H9 (cell line): Measurements from ENCODE around the gene ATP6V0B. TPM values are rescaled to one million over a fixed set of nuclear protein-coding genes. Genes with fewer than 3 reads are reported as not detected.

Experiments used
- DNase-seq: peaks from one replicate; pipeline ENCODE4 v3.0.0-alpha.2; 2017
- H2AFZ ChIP-seq: one replicate; pipeline ENCODE4 v1.6.1; 2013; ENCODE audit warnings: mild to moderate bottlenecking, low read length, control low read depth, moderate library complexity
- H2AK5ac ChIP-seq: 2 replicates; pipeline ENCODE4 v1.6.1; 2013; ENCODE audit warnings: low read length, control low read depth, mixed read lengths; ENCODE audit not compliant: insufficient read length
- H2BK120ac ChIP-seq: one replicate; pipeline ENCODE4 v1.6.1; 2013; ENCODE audit warnings: low read depth, mild to moderate bottlenecking, low read length, control low read depth, inconsistent platforms; ENCODE audit not compliant: poor library complexity, severe bottlenecking
- H2BK12ac ChIP-seq: 2 replicates; pipeline ENCODE4 v1.6.1; 2013; ENCODE audit warnings: low read length, control low read depth, mixed read lengths, low read depth; ENCODE audit not compliant: insufficient read length
- H2BK15ac ChIP-seq: 2 replicates; pipeline ENCODE4 v1.6.1; 2013; ENCODE audit warnings: low read depth, low read length, control low read depth
- H2BK20ac ChIP-seq: one replicate; pipeline ENCODE4 v1.6.1; 2013; ENCODE audit warnings: low read depth, mild to moderate bottlenecking, low read length, control low read depth, inconsistent platforms; ENCODE audit not compliant: poor library complexity, severe bottlenecking
- H2BK5ac ChIP-seq: 2 replicates; pipeline ENCODE4 v1.6.1; 2013; ENCODE audit warnings: low read length, control low read depth, mixed read lengths; ENCODE audit not compliant: insufficient read length
- H3K14ac ChIP-seq: 2 replicates; pipeline ENCODE4 v1.6.1; 2013; ENCODE audit warnings: low read length, control low read depth; ENCODE audit not compliant: insufficient read depth
- H3K18ac ChIP-seq: 2 replicates; pipeline ENCODE4 v1.6.1; 2013; ENCODE audit warnings: low read depth, mild to moderate bottlenecking, mixed read lengths, low read length, control low read depth; ENCODE audit not compliant: insufficient read length
- H3K23ac ChIP-seq: 2 replicates; pipeline ENCODE4 v1.6.1; 2013; ENCODE audit warnings: low read length, control low read depth, mixed read lengths, low read depth; ENCODE audit not compliant: insufficient read length
- H3K23me2 ChIP-seq: 2 replicates; pipeline ENCODE4 v1.6.1; 2013; ENCODE audit warnings: low read depth, mild to moderate bottlenecking, mixed read lengths, low read length, control low read depth; ENCODE audit not compliant: insufficient read length, poor library complexity, severe bottlenecking
- H3K27ac ChIP-seq: 2 replicates; pipeline ENCODE4 v1.5.1; 2013; ENCODE audit warnings: low read length, control low read depth, mixed read lengths, low read depth; ENCODE audit not compliant: insufficient read length
- H3K27me3 ChIP-seq: 2 replicates; pipeline ENCODE4 v1.6.1; 2013; ENCODE audit warnings: low read length, control low read depth, inconsistent platforms; ENCODE audit not compliant: insufficient read depth
- H3K4ac ChIP-seq: 2 replicates; pipeline ENCODE4 v1.6.1; 2013; ENCODE audit warnings: low read depth, mild to moderate bottlenecking, control low read depth, inconsistent platforms, low read length, moderate library complexity
- H3K4me1 ChIP-seq: 2 replicates; pipeline ENCODE4 v1.6.1; 2013; ENCODE audit warnings: low read length, control low read depth, inconsistent platforms; ENCODE audit not compliant: insufficient read depth
- H3K4me2 ChIP-seq: 2 replicates; pipeline ENCODE4 v1.6.1; 2013; ENCODE audit warnings: low read length, control low read depth, mixed read lengths; ENCODE audit not compliant: insufficient read length, insufficient read depth
- H3K56ac ChIP-seq: 2 replicates; pipeline ENCODE4 v1.6.1; 2013; ENCODE audit warnings: low read depth, mild to moderate bottlenecking, mixed read lengths, low read length, control low read depth; ENCODE audit not compliant: insufficient read length
- H3K79me1 ChIP-seq: 2 replicates; pipeline ENCODE4 v1.6.1; 2013; ENCODE audit warnings: low read depth, mild to moderate bottlenecking, moderate library complexity, low read length, control low read depth, inconsistent platforms; ENCODE audit not compliant: insufficient read depth, poor library complexity, severe bottlenecking
- H3K79me2 ChIP-seq: 2 replicates; pipeline ENCODE4 v1.6.1; 2013; ENCODE audit warnings: low read length, control low read depth, inconsistent platforms; ENCODE audit not compliant: insufficient read depth
- H3K9ac ChIP-seq: 2 replicates; pipeline ENCODE4 v1.6.1; 2013; ENCODE audit warnings: low read length, control low read depth, mixed read lengths; ENCODE audit not compliant: insufficient read length; ENCODE audit errors: extremely low read depth
- H3K9me3 ChIP-seq: one replicate; pipeline ENCODE4 v1.6.1; 2013; ENCODE audit warnings: low read depth, low read length, inconsistent platforms; ENCODE audit not compliant: control insufficient read depth
- H3T11ph ChIP-seq: one replicate; pipeline ENCODE4 v1.6.1; 2013; ENCODE audit warnings: mild to moderate bottlenecking, low read length, control low read depth, inconsistent platforms
- H4K20me1 ChIP-seq: one replicate; pipeline ENCODE4 v1.6.1; 2013; ENCODE audit not compliant: control insufficient read depth, insufficient read length, insufficient read depth
- H4K5ac ChIP-seq: 2 replicates; pipeline ENCODE4 v1.6.1; 2013; ENCODE audit warnings: low read depth, mild to moderate bottlenecking, mixed read lengths, low read length, control low read depth; ENCODE audit not compliant: insufficient read length
- H4K8ac ChIP-seq: replicated peaks from 2 replicates; pipeline ENCODE4 v1.6.1; 2013; ENCODE audit warnings: low read length, control low read depth, mixed read lengths, low read depth; ENCODE audit not compliant: insufficient read length
- H4K91ac ChIP-seq: 2 replicates; pipeline ENCODE4 v1.6.1; 2013; ENCODE audit warnings: low read depth, mild to moderate bottlenecking, moderate library complexity, mixed read lengths, low read length, control low read depth; ENCODE audit not compliant: insufficient read length
- H3K27ac Mint-ChIP-seq, 3 experiments: 2 replicates in 2 of 3; 3 replicates in 1 of 3; pipeline ENCODE4 v1.8.0; 2020 to 2021; ENCODE audit warnings: mixed read lengths in 3 of 3, mild to moderate bottlenecking in 1 of 3, moderate library complexity in 1 of 3
- H3K27me3 Mint-ChIP-seq: 2 replicates; pipeline ENCODE4 v1.8.0; 2021; ENCODE audit warnings: low read depth, mild to moderate bottlenecking, moderate library complexity, mixed read lengths
- H3K36me3 Mint-ChIP-seq, 3 experiments: 2 replicates in 2 of 3; 3 replicates in 1 of 3; pipeline ENCODE4 v1.8.0; 2020 to 2021; ENCODE audit warnings: low read depth in 3 of 3, mixed read lengths in 3 of 3; ENCODE audit not compliant: insufficient read depth in 1 of 3
- H3K4me1 Mint-ChIP-seq, 2 experiments: 2 replicates each; pipeline ENCODE4 v1.8.0; 2020; ENCODE audit warnings: mixed read lengths in 2 of 2
- H3K4me3 Mint-ChIP-seq, 2 experiments: 2 replicates in 1 of 2; 3 replicates in 1 of 2; pipeline ENCODE4 v1.8.0; 2020 to 2021; ENCODE audit warnings: mild to moderate bottlenecking in 2 of 2, mixed read lengths in 2 of 2, moderate library complexity in 1 of 2
- H3K9me3 Mint-ChIP-seq, 2 experiments: 2 replicates in 1 of 2; 3 replicates in 1 of 2; pipeline ENCODE4 v1.8.0; 2020; ENCODE audit warnings: mild to moderate bottlenecking in 2 of 2, mixed read lengths in 2 of 2, moderate library complexity in 1 of 2
- WGBS: extraction: QIAGEN DNeasy Blood & Tissue Kit; methylation state at CpG from one replicate; pipeline ENCODE4 v1.1.7; 2013; ENCODE audit warnings: missing lambda C conversion rate, low lambda C conversion rate, mixed read lengths; ENCODE audit not compliant: insufficient read length; ENCODE audit errors: extremely low coverage; 5-methylcytosine and 5-hydroxymethylcytosine counted together
- total RNA-seq: library from RNA; stranded (reverse); gene quantifications from 2 replicates; pipeline ENCODE4 v1.2.1, GENCODE V29; 2021
- TF ChIP-seq, protein P1 (sequence below): fragments of 200-600 bp; sonication (generic); conservative IDR thresholded peaks from 3 replicates; pipeline ENCODE4 v1.8.0; 2021; ENCODE audit warnings: antibody characterized with exemption, mild to moderate bottlenecking

ATP6V0B gene
- total RNA-seq, 1 experiment from 2014 or later: 131 TPM

GRCh38 chr1:43997295-43997999 is 22.7 kb downstream of the ATP6V0B start:
- Histone ChIP-seq H3K79me1 (no peaks in the 10 kb centered on the region), H2BK20ac (no peak overlapping the region), H4K91ac (no peak overlapping the region), H3K27ac (no peak overlapping the region), H3K14ac (no peak overlapping the region; the same call in 1 of the 2 replicates), H4K8ac (no peak overlapping the region), H2BK120ac (no peak overlapping the region), H3K23ac (no peak overlapping the region), H2BK5ac (no peak overlapping the region), H4K20me1 (no peaks in the 10 kb centered on the region), H3K4me2 (no peak overlapping the region), H3K9ac (no peak overlapping the region), H3K9me3 (no peaks in the 10 kb centered on the region), H3K23me2 (no peaks in the 10 kb centered on the region), H3K18ac (no peak overlapping the region), H3K4ac (no peak overlapping the region), H2AFZ (no peak overlapping the region), H3T11ph (no peak overlapping the region), H2BK15ac (no peak overlapping the region), H2BK12ac (no peak overlapping the region), H3K79me2 (no peaks in the 10 kb centered on the region), H3K4me1 (no peaks in the 10 kb centered on the region), H3K56ac (no peak overlapping the region), H2AK5ac (no peak overlapping the region), H4K5ac (no peak overlapping the region), H3K27me3 (no peaks in the 10 kb centered on the region)
- no peak for DNase-seq
- H3K9me3 Mint-ChIP-seq: no peaks in the 10 kb centered on the region
- peaks cover 2% of the 10 kb centered on the region for H3K27me3 Mint-ChIP-seq
- no peak overlapping the region for H3K27ac Mint-ChIP-seq
- no CpG with 5 or more reads among the region's 22 CpGs for WGBS
- H3K4me1 Mint-ChIP-seq: peaks cover 9 to 20% of the 10 kb centered on the region in 2 experiments; a peak in 3 of 4 replicates
- peaks cover 10 to 36% (median 27%) of the 10 kb centered on the region in 3 experiments; a peak in 6 of 7 replicates for H3K36me3 Mint-ChIP-seq
- TF ChIP-seq, protein P1, sequence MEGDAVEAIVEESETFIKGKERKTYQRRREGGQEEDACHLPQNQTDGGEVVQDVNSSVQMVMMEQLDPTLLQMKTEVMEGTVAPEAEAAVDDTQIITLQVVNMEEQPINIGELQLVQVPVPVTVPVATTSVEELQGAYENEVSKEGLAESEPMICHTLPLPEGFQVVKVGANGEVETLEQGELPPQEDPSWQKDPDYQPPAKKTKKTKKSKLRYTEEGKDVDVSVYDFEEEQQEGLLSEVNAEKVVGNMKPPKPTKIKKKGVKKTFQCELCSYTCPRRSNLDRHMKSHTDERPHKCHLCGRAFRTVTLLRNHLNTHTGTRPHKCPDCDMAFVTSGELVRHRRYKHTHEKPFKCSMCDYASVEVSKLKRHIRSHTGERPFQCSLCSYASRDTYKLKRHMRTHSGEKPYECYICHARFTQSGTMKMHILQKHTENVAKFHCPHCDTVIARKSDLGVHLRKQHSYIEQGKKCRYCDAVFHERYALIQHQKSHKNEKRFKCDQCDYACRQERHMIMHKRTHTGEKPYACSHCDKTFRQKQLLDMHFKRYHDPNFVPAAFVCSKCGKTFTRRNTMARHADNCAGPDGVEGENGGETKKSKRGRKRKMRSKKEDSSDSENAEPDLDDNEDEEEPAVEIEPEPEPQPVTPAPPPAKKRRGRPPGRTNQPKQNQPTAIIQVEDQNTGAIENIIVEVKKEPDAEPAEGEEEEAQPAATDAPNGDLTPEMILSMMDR: no peak
- H3K4me3 Mint-ChIP-seq: no peak overlapping the region
